Stomach (tissue), 9 donors: ENCODE data around the gene KCNH1. TPM values are rescaled to one million over a fixed set of nuclear protein-coding genes. Genes with fewer than 3 reads are reported as not detected.

ENCODE experiments used
- DNase-seq, 2 donors: peaks; one replicate each; pipeline versions ENCODE4 v3.0.0 to v3.0.0-alpha.2; 2013 to 2019
- H3K27ac ChIP-seq, 5 donors: fragments of 200-600 bp in 4 of 5; sonication (generic) in 4 of 5; one replicate each; pipeline ENCODE4 v1.5.1; 2013 to 2019; ENCODE audit warnings: mild to moderate bottlenecking in 1 of 5, moderate library complexity in 1 of 5
- H3K27me3 ChIP-seq, 3 donors: fragments of 200-600 bp; sonication (generic); one replicate each; pipeline ENCODE4 v1.5.1; 2017 to 2019; ENCODE audit warnings: mixed run types in 1 of 3
- H3K36me3 ChIP-seq, 4 donors: fragments of 200-600 bp; sonication (generic); 1 replicate in 3 of 4; 2 replicates in 1 of 4; pipeline ENCODE4 v1.5.1; 2016 to 2019
- H3K4me1 ChIP-seq, 4 donors: fragments of 200-600 bp; sonication (generic); one replicate each; pipeline ENCODE4 v1.5.1; 2016 to 2019
- H3K4me3 ChIP-seq, 4 donors: fragments of 200-600 bp; sonication (generic) in 3 of 4; one replicate each; pipeline ENCODE4 v1.5.1; 2016 to 2019; ENCODE audit warnings: mild to moderate bottlenecking in 1 of 4
- H3K9me3 ChIP-seq, 4 donors: fragments of 200-600 bp; sonication (generic); one replicate each; pipeline ENCODE4 v1.5.1; 2016 to 2019
- CTCF ChIP-seq, 7 experiments: fragments of 450-650 bp in 4 of 7; fragments of 200-600 bp in 3 of 7; sonication (generic) in 3 of 7; IDR thresholded peaks; one replicate each; pipeline ENCODE4 v1.5.1; 2016 to 2019; ENCODE audit warnings: antibody characterized with exemption in 7 of 7, control low read depth in 2 of 7, mild to moderate bottlenecking in 1 of 7
- EP300 ChIP-seq: sonication (generic); formaldehyde crosslinking; IDR thresholded peaks from one replicate; pipeline ENCODE4 v1.6.1; 2017; ENCODE audit warnings: antibody characterized with exemption
- POLR2A ChIP-seq, 4 donors: fragments of 450-650 bp; IDR thresholded peaks; one replicate each; pipeline ENCODE4 v1.6.1; 2016; ENCODE audit warnings: antibody characterized with exemption in 4 of 4, control low read depth in 2 of 4, mild to moderate bottlenecking in 1 of 4, moderate library complexity in 1 of 4
- POLR2AphosphoS5 ChIP-seq, 3 donors: sonication (generic); formaldehyde crosslinking; IDR thresholded peaks; one replicate each; pipeline ENCODE4 v1.6.1; 2016; ENCODE audit warnings: antibody characterized with exemption in 3 of 3
- WGBS, 5 donors: extraction: QIAGEN DNeasy Blood & Tissue Kit in 3 of 5; methylation state at CpG; one replicate each; pipeline versions ENCODE4 v1.1.5 to v1.1.7; 2013 to 2018; 5-methylcytosine and 5-hydroxymethylcytosine counted together
- intact Hi-C: fragments of 100-400 bp; cut with DNase I; formaldehyde crosslinking; loops from one replicate; pipeline ENCODE4 v1.15.1; 2023; ENCODE audit warnings: low total_unique reads
- polyA plus RNA-seq, 3 donors: library from polyadenylated mRNA; stranded (reverse); fragments of 200-250 nt; gene quantifications; one replicate each; pipeline ENCODE4 v1.2.3, GENCODE V29; 2013
- total RNA-seq, 5 donors: library from RNA; depleted of rRNA; stranded (reverse); fragments of >200 nt; gene quantifications; one replicate each; pipeline versions ENCODE4 v1.1.0 to v1.2.3, GENCODE V29; 2014 to 2016
- donor health status: healthy with polysubstance abuse.
- donor health status: Bipolar disorder and iron deficiency.
- donor health status: healthy.

The KCNH1 gene
- total and polyA plus RNA-seq, 8 donors: 0.10 to 6.8 (median 3.2) TPM; not detected in 1

GRCh38 chr1:210992837-210993236 is 141.1 kb downstream of the KCNH1 start:
- Histone ChIP-seq H3K4me1 (no peaks in the 10 kb centered on the region), H3K27ac (no peak overlapping the region), H3K4me3 (no peak overlapping the region), H3K36me3 (no peaks in the 10 kb centered on the region), H3K27me3 (no peaks in the 10 kb centered on the region), H3K9me3 (peaks cover 0 to 3% (median 0%) of the 10 kb centered on the region in 4 donors)
- TF ChIP-seq POLR2AphosphoS5 (IDR thresholded peaks at IDR 0.05): no peak
- DNase-seq: no peak
- 58 to 73% (median 65%) methylated on average over 4 of the region's 4 CpGs for WGBS, 5 donors
- intact Hi-C loops: no loop called here

- DNase-seq: peak in 1 of 2 donors; percentile 9
- Histone ChIP-seq H3K9me3 (no peaks in the 10 kb centered on the region), H3K4me1 (no peaks in the 10 kb centered on the region), H3K27me3 (no peaks in the 10 kb centered on the region), H3K4me3 (no peak overlapping the region), H3K27ac (no peak overlapping the region), H3K36me3 (no peaks in the 10 kb centered on the region)
- TF ChIP-seq EP300 (no peak), POLR2A (IDR thresholded peaks at IDR 0.05) (no peak), CTCF (IDR thresholded peaks at IDR 0.05) (no peak), POLR2AphosphoS5 (IDR thresholded peaks at IDR 0.05) (no peak)
- intact Hi-C loops: no loop called here
Measured at GRCh38 chr1:210989905-210990304, 144.0 kb downstream of the KCNH1 start.

GRCh38 chr1:210981490-210981889 is 152.5 kb downstream of the KCNH1 start:
- Histone ChIP-seq H3K36me3 (no peaks in the 10 kb centered on the region), H3K27ac (no peak overlapping the region), H3K27me3 (no peaks in the 10 kb centered on the region), H3K4me1 (no peaks in the 10 kb centered on the region), H3K9me3 (peaks cover 0 to 10% (median 0%) of the 10 kb centered on the region in 4 donors), H3K4me3 (no peak overlapping the region)
- intact Hi-C loops: no loop called here
- WGBS, 5 donors: 89 to 93% (median 91%) methylated on average over 1 of the region's 1 CpG
- no peak for TF ChIP-seq POLR2AphosphoS5 (IDR thresholded peaks at IDR 0.05)
- no peak for TF ChIP-seq POLR2A (IDR thresholded peaks at IDR 0.05)
- no peak for TF ChIP-seq EP300
- TF ChIP-seq CTCF (IDR thresholded peaks at IDR 0.05): no peak
- no peak for DNase-seq

- intact Hi-C loops: no loop called here
- Histone ChIP-seq H3K36me3 (no peaks in the 10 kb centered on the region), H3K4me1 (no peaks in the 10 kb centered on the region)
Measured at GRCh38 chr1:210980082-210980481, 153.9 kb downstream of the KCNH1 start.

More at GRCh38 chr1:210980082-210980481, 153.9 kb downstream of the KCNH1 start:
- no peak for DNase-seq
- H3K4me3 ChIP-seq: no peak overlapping the region
- peaks cover 0 to 10% (median 0%) of the 10 kb centered on the region in 4 donors for H3K9me3 ChIP-seq
- TF ChIP-seq EP300 (no peak), CTCF (IDR thresholded peaks at IDR 0.05) (no peak), POLR2A (IDR thresholded peaks at IDR 0.05) (no peak), POLR2AphosphoS5 (IDR thresholded peaks at IDR 0.05) (no peak)
- H3K27me3 ChIP-seq: no peaks in the 10 kb centered on the region
- H3K27ac ChIP-seq: no peak overlapping the region
